ENCODE results near the gene PSMD1. TPM values are rescaled to one million over a fixed set of nuclear protein-coding genes. Genes with fewer than 3 reads are reported as not detected.

The PSMD1 gene
- total and polyA plus RNA-seq, 2 of the 8 experiments (the other 6 are each of a cell fraction or from before 2014, with no cell fraction given), result 179 to 272 TPM

DNA sequence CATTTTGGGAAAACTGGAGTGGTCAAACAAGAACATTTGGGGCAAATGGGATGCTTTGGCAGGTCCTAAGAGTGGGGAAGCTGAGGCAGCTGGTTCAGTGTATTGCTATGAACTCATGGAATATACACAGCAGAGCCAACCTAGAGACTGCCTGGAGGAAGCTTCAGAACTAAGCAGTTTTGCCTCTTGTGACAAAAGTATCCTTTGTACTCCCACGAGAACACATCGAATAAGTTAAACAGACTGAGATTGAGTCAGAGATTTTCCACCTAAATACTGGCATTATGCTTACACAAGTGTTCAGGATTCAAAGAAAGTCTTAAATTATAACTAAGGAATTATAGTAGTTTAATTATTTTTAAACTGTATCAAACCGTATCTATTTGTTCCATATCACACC is 136.5 kb downstream of the PSMD1 start:
- no peak overlapping the region for H2BK12ac ChIP-seq (ENCODE audit: low read depth, low read length)
- H4K8ac ChIP-seq (ENCODE audit: extremely low read depth, insufficient read depth, low read length), result no peak overlapping the region
- H2BK120ac ChIP-seq (replicated peaks; ENCODE audit: low read depth, low read length), result no peak overlapping the region
- no peak overlapping the region for H4K91ac ChIP-seq (replicated peaks; ENCODE audit: insufficient read length, low read length)
- no peak overlapping the region for H3K4me2 ChIP-seq (ENCODE audit: insufficient read depth in 1 of 2, low read depth in 2 of 2, low read length in 2 of 2)
- H2AFZ ChIP-seq (ENCODE audit: low read length), result no peak overlapping the region
- no peak overlapping the region for H2AK5ac ChIP-seq (ENCODE audit: low read depth, low read length)
- POLR2A ChIA-PET (ENCODE audit: partially characterized antibody), result interaction anchor here (0.9 to 1.3 kb wide), 2 partner anchors 13 to 58 kb away, joined by 4 read pairs; no protein-coding TSS in a partner anchor
- CTCF ChIA-PET (ENCODE audit: partially characterized antibody), result interaction anchor here (0.7 to 2.8 kb wide), 24 partner anchors 10 to 228 kb away, joined by 3 to 12 read pairs (median 6); no protein-coding TSS in a partner anchor
- H4K5ac ChIP-seq (ENCODE audit: insufficient read length, low read depth, low read length), result no peak overlapping the region
- H3K27me3 ChIP-seq (replicated peaks in 1 of 4; ENCODE audit: control insufficient read depth in 3 of 4, extremely low read depth in 1 of 4, insufficient read depth in 3 of 4, low read length in 3 of 4), result no peaks in the 10 kb centered on the region
- no peaks in the 10 kb centered on the region for H3K79me2 ChIP-seq (ENCODE audit: control insufficient read depth in 1 of 2, insufficient read depth in 2 of 2, low read length in 2 of 2)
- no peak overlapping the region for H3K18ac ChIP-seq (ENCODE audit: extremely low read depth, low read length)
- H4K20me1 ChIP-seq (replicated peaks in 1 of 2; ENCODE audit: control insufficient read depth in 1 of 2, insufficient read depth in 2 of 2, low read length in 2 of 2), result no peaks in the 10 kb centered on the region
- H3K56ac ChIP-seq (replicated peaks; ENCODE audit: insufficient read length, low read depth, low read length), result no peak overlapping the region
- H2BK15ac ChIP-seq (ENCODE audit: low read length), result no peak overlapping the region
- no peak overlapping the region for H3K4ac ChIP-seq (replicated peaks; ENCODE audit: insufficient read length, low read depth, low read length)
- H3K27ac ChIP-seq (ENCODE audit: low read depth, low read length), result no peak overlapping the region
- H3K9ac ChIP-seq (replicated peaks in 1 of 4; ENCODE audit: extremely low read depth in 1 of 4, low read depth in 3 of 4, low read length in 3 of 4), result no peak overlapping the region
- WGBS, 2 experiments (ENCODE audit: extremely low coverage in 1 of 2, insufficient coverage in 1 of 2, insufficient read length in 1 of 2, insufficient replicate concordance in 2 of 2, low coverage in 1 of 2, low lambda C conversion rate in 2 of 2, missing lambda C conversion rate in 1 of 2), result 91% methylated on average over 3 of the region's 3 CpGs; no CpG with 5 or more reads in 1 of the 2 experiments
- peaks cover 0 to 20% (median 12%) of the 10 kb centered on the region in 4 experiments; a peak in 6 of 7 replicates for H3K4me1 ChIP-seq (replicated peaks in 1 of 4; ENCODE audit: control insufficient read depth in 3 of 4, insufficient read depth in 4 of 4, low read length in 3 of 4)
- DNase-seq (ENCODE audit: low read depth in 1 of 2, low spot score in 2 of 2) (no peak), FAIRE-seq (no peak)
- no peak overlapping the region for H2BK5ac ChIP-seq (ENCODE audit: low read depth, low read length)
- peaks cover 4% of the 10 kb centered on the region for H3K23me2 ChIP-seq (ENCODE audit: low read depth, low read length)
- H3K79me1 ChIP-seq (ENCODE audit: low read depth, low read length), result no peaks in the 10 kb centered on the region
- H3K14ac ChIP-seq (ENCODE audit: insufficient read length), result no peak overlapping the region
- H3K9me3 ChIP-seq (ENCODE audit: insufficient read depth in 2 of 2, low read depth in 1 of 2, low read length in 1 of 2), result peaks cover 2 to 3% of the 10 kb centered on the region in 2 experiments; a peak in 1 of 4 replicates
- no peaks in the 10 kb centered on the region for H3K36me3 ChIP-seq (ENCODE audit: control insufficient read depth in 2 of 4, insufficient read depth in 4 of 4, low read length in 3 of 4)
- H3K23ac ChIP-seq (ENCODE audit: insufficient read length), result no peak overlapping the region
- H3K4me3 ChIP-seq (ENCODE audit: extremely low read depth in 1 of 4, insufficient read depth in 2 of 4, low read depth in 3 of 4, low read length in 4 of 4), result no peak overlapping the region
- no peak overlapping the region for H2BK20ac ChIP-seq (ENCODE audit: low read length)
- no peak for TF ChIP-seq BCL11A (IDR thresholded peaks at IDR 0.05; ENCODE audit: low read depth in 2 of 2, low read length in 2 of 2)
- no peak for TF ChIP-seq JUND (IDR thresholded peaks at IDR 0.05; ENCODE audit: low read length)
- TF ChIP-seq MAX (IDR thresholded peaks at IDR 0.05), result no peak
- TF ChIP-seq GABPA (IDR thresholded peaks at IDR 0.05; ENCODE audit: borderline replicate concordance, insufficient read depth, low read length), result no peak
- no peak for TF ChIP-seq RXRA (IDR thresholded peaks at IDR 0.05; ENCODE audit: insufficient read depth, low read depth, low read length)
- no peak for TF ChIP-seq NRF1 (IDR thresholded peaks at IDR 0.05; ENCODE audit: low read depth, low read length)
- no peak for TF ChIP-seq TBP (IDR thresholded peaks at IDR 0.05; ENCODE audit: low read depth, low read length)
- TF ChIP-seq CREB1 (IDR thresholded peaks at IDR 0.05), result no peak
- TF ChIP-seq YY1 (IDR thresholded peaks at IDR 0.05; ENCODE audit: low read depth, low read length), result no peak
- no peak for TF ChIP-seq RNF2 (IDR thresholded peaks at IDR 0.05; ENCODE audit: borderline replicate concordance, low read depth, low read length, missing control alignments, poor library complexity, severe bottlenecking)
- no peak for TF ChIP-seq CHD1 (IDR thresholded peaks at IDR 0.05; ENCODE audit: low read depth, low read length)
- TF ChIP-seq CTBP2 (IDR thresholded peaks at IDR 0.05; ENCODE audit: borderline replicate concordance, insufficient read depth, insufficient read length, low read length), result no peak
- TF ChIP-seq SUZ12 (IDR thresholded peaks at IDR 0.05; ENCODE audit: low read length), result no peak
- no peak for TF ChIP-seq GTF2F1 (IDR thresholded peaks at IDR 0.05; ENCODE audit: borderline replicate concordance, low read depth, low read length)
